HG03159 (cell line): Measurements from ENCODE around the gene ZBTB16.

ENCODE experiments used
- ATAC-seq: cut with Tn5 transposase; IDR thresholded peaks from one replicate; pipeline ENCODE4 v1.9.1; 2021; ENCODE audit warnings: mild to moderate bottlenecking, moderate library complexity; ENCODE audit not compliant: unreplicated experiment

The ZBTB16 gene

GRCh38 chr11:114147375-114148012 is 88.0 kb downstream of the ZBTB16 start:
- ATAC-seq, result no peak

- no peak for ATAC-seq
Measured at GRCh38 chr11:114148013-114148382, 88.5 kb downstream of the ZBTB16 start.

GRCh38 chr11:114149689-114150407 is 90.3 kb downstream of the ZBTB16 start:
- no peak for ATAC-seq

DNA sequence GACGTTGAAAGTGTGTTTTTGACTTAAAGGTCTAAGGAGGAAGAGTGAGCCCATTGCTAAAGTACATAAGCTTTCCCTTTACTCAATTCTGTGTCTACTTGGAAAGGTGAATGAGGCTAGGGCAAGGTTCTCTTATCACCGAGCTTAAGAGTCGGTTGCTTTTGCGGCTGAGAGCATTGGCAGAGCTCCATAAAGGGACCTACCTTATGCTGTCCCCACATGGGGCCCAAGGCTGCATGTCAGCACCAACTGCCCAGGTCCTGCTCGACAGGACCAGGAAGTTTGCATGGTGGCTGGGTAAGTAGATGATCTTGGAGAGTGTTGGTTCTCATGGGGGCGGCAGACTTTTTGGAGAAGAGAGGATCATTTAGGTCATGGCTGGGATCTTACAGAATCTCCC is 91.2 kb downstream of the ZBTB16 start:
- ATAC-seq, result no peak

DNA sequence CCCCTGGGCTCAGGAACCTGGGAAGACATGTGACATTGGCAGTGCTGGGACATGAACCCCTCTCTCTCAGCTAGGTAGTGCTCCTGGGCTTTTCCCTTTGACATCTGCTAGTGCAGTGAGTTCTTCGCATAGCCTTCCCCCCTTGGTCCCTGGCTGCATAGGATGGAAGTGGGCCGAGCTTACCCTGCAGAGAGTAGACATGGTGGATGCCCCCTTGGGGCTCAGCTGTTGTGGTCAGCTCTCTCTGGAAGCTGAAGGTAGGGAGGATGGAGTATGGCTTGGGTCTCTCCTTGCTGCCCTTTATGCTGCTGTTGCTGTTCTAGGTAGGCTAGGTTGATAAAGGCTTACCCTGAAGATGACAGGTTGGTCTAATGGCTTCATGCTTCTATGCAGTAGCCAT is 92.1 kb downstream of the ZBTB16 start:
- ATAC-seq, result no peak

- ATAC-seq, result no peak
Measured at GRCh38 chr11:114152162-114152561, 92.7 kb downstream of the ZBTB16 start.

DNA sequence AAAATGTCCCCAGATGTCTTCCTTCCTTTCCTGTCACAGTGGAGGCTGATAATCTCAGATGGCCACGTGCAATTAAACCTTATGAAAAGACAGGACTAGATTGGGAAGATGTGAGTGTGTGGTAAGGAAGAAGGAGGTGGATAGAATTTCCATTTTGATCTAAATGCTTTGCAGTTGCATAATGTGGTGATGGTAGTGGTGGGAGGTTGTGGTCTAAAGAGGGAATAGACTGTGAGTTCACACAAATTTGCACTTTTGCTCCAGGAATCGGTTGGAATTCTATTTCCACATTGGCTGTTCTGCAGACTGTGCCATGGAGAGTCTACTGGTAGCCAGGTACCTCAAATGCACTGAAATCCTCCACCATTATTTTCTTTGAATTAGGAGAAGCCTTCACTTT is 93.3 kb downstream of the ZBTB16 start:
- ATAC-seq, result no peak

DNA sequence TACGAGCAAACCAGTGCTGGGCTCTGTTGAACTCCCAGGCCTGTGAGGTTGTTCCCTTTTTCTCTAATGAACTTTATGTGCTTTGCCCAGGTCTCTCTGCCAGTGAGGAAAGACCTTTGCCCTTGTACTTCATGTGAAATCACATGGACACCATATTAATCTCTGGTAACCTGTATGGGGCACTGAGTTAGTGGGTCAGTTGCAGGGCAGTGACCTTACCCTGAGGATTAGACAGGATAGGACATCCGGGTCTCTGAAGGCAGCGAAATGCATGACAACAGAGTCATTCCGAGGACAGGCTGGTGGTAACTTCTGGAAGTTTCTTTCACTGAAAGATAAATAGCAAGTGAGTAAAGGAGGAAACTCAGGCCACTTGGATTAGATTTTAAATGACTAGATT is 93.7 kb downstream of the ZBTB16 start:
- no peak for ATAC-seq

- no peak for ATAC-seq
Measured at GRCh38 chr11:114154271-114155047, 94.9 kb downstream of the ZBTB16 start.

DNA sequence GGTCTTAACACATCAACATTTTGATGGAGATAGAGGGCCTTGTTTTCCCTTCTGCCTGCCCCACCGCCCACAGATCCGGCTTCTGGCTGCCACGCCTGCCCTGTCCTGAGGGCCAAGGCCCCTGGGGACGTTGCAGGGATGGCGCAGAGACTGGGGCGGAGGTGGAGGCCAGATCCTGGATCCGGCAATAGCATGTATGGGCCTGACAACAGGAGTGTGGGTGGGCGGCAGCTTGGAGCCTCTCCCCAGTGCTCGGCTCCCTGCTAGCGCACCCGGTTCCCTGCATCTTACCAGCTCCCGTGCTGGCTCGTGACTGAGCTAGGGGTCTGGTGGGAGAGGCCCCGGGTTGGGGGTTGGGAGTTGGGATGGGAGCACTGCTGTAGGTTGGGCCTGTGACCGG is 95.6 kb downstream of the ZBTB16 start:
- ATAC-seq, result no peak

DNA sequence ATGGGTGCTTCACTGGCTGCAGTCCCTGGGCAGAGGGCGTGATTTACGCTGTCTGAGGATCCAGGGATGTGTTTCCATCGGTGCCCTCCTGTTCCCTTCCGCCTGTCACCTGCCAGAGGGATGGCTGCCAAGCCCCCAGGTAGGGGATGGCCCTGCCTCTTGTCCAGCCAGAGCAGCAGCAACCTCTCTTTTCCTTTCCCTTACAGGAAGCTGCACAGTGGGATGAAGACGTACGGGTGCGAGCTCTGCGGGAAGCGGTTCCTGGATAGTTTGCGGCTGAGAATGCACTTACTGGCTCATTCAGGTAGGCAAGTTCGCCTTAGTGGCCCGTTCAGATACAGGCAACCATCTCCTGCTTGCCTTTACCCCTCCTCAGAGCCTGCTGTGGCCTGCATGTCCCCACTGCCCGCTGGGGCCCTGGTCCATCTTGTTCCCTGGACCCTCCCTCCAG is 96.6 kb downstream of the ZBTB16 start:
- ATAC-seq, result no peak

GRCh38 chr11:114156782-114157181 is 97.3 kb downstream of the ZBTB16 start:
- no peak for ATAC-seq

- no peak for ATAC-seq
Measured at GRCh38 chr11:114157476-114158050, 98.1 kb downstream of the ZBTB16 start.

DNA sequence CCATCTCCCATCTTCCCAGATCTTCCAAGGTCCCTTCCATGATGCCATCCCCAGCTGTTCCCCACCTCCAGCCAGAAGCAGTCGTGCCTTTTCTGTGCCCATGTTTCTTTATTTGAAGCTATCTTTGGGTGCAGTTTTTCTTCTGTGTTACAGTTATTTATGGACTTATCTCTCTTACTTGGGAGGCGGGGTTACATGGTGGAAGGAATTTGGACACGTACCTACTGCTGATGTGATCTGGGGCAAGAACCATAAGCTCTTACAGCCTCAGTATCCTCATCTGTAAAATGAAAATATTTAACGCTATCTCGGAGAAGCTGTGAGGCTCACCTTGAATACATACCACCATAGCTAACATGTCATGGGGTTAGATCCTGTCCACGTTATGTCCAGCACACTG is 98.9 kb downstream of the ZBTB16 start:
- ATAC-seq, result no peak

DNA sequence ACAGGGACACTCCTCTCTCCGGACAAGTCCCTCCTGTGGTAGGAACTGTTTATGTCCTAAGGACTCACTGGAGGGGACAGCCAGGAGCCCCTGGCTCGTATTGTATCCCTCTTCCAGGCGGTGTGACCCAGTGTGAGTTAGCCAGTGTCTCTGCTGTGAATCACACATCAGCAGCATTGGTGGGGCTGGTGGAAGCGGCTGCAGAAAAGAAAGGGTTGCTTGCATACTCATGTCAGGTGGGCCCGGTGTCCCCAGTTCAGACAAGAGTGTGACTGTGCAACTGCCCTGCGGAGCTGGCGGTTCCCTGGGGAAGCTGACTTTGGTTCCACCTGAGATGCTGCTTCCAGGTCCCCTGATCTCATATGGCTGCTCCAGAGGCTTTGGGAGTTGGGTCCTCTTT is 99.4 kb downstream of the ZBTB16 start:
- ATAC-seq, result no peak

GRCh38 chr11:114159320-114159719 is 99.8 kb downstream of the ZBTB16 start:
- no peak for ATAC-seq

DNA sequence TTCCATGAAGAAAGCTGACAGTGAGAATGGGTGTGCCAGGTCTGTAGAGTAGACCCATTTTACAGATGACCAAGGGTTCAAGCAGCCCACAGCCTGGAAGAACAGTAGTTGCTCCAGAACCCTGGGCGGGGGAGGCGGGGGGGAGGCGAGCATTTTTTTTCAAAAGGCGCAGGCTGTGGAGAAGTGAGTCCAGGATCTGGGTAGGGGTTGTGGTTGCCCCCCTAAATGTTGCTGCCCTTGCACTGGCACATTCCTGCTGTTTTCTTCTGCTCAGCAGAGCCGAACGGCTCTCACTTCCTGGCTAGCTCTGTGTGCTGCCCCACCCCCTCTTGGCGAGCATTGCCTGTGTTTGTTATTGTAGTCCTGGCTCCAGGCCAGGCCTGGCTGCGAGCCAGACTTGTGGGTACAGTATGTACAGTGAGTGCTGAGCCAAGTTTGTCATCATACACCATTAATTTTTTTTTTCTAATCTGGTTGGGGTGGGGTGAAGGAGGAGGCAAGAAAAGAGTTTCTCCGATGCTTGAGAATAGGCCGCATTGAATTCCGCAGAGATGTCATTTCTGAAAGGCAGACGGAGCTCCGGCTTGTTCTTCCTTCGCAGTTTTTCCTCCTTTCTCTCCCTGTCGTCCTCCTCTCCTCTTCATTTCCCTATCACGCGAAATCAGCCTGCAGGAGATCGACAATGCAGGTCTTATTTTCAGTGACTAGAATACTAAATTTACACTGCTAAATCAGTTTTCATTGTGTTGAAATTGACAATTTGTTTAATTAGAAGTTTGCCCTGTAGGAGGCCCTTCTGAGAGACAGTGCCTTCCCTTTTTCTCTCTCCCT is 100.5 kb downstream of the ZBTB16 start:
- ATAC-seq, result peak; percentile 67

DNA sequence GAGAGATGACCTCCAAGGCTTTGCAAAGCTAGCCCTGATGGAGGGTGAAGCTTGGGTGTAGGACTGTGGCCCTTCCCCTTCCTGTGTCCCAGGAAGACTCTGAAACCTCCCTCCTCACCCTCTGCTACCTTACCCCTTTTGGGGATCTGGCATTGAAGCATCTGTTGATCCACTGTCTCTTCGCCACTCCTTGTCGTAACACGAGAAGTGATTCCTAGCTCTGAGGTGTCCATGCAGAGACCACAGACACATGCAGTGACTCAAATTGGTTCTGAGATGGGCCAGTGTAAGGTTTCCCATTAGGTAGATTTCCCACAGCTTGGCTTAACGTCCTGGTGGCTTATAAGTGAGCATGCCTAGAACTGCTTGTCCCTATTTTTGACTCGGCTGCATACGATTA is 101.4 kb downstream of the ZBTB16 start:
- ATAC-seq, result no peak

DNA sequence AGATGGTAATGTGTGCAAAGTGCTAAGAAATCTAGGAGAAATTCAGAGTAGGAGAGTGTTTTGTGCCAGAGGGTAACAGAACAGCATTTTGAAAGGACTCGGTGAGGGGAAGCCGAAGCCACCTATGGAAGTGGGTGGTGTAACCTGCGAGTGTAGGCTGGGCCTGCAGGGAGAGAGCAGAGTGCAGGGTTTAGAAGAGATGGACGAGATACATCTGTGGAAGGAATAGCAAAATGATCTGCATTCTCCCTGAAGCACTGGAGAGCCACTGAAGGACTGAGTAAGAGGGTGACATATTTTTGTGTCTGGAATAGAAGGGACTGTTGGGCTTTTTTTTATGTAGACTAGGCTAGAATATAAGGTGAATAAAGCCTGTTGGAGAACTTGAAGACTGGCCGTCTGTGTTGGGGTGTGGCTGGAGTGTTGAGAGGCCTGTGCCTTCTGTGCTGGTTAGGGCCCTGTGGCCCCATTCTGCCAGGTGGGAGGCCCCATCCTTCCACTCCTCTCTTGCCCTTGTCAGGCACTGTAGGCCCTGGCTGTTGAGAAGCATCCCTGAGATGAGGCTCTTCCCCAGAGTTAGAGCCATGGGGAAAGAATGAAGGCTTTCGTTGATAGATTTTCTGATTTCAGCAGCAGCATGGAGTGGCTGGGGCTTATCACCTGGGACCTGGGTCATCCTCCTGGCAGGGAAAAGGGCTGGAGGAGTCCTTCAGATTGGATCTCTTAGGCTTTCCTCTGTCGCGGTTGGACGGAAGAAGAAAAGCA is 102.2 kb downstream of the ZBTB16 start:
- ATAC-seq, result no peak

GRCh38 chr11:114162719-114163123 is 103.2 kb downstream of the ZBTB16 start:
- ATAC-seq, result no peak
